COR-L47 (cell line): Measurements from ENCODE around the gene PRCD.
"Not testable (repeated sequence)": the region's sequence is repeated elsewhere in the genome, so short reads cannot be mapped to it uniquely, and the experiment has no call there.

Source experiments
- DNase-seq: peaks from one replicate; lab custom pipeline; 2025; lab: John Stamatoyannopoulos, UW

The PRCD gene

DNA sequence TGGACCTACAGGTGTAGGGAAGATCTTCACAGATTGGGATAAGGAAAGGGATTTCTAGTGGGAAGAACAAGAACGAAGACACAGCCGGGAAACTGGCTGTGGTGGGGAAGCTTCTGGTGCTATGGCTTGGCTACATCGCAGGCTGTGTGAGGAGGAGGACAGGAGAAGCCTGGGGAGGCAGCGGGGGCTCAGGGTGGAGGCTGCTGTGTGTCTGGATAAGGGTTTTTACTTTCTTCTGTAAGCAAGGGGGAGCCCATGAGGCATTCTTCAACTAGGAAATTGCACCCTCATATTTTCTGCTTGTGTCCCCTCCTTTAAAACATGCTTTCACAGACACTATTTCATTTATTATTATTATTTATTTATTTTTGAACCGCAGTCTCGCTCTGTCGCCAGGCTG is 35.7 kb upstream of the PRCD start:
- no peak for DNase-seq

DNA sequence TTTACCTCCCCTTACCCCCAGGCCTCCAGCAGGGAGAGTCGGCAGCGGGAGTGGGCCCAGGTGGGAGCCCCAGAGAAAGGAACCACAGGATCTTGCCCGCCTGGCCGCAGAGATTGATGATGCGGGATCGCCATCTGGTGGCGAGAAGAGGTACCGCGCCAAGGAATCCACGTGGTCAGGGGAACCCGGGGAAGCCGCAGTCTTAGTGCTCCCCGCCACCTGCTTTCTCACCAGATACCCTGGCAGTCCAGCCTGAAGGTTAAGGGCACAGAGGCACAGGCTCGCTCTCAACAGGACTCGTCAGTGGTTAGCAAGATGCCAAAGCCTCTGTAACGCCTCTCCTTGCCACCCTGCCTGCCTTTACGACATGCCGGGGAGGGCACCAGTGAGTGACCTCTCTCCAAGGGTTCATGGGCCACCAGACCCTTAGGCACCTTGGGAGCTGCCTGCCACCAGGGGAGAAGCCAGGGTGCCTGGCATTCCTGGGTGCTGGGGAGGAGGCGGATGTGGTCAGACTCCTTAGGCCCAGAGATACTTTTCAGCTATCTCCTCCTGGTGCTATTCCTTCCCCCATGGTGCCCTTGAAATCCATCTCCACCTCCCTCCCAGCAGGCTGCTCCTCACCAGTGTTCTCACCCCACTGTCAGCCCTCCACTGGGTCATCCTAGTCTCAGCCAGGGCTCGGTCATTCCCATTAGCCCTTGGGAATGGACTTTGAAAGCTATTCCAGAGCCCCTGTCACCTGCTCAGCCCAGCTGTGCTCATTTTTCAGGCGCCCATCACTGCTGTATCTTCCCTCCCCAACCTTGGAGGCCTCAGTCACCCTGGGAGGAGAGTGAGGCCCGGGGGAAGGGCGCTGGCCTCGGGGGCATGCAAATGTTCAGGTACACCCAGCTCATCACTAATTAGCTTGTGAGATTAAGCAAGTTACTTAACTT is 33.2 kb upstream of the PRCD start:
- peak; percentile 57 for DNase-seq

DNA sequence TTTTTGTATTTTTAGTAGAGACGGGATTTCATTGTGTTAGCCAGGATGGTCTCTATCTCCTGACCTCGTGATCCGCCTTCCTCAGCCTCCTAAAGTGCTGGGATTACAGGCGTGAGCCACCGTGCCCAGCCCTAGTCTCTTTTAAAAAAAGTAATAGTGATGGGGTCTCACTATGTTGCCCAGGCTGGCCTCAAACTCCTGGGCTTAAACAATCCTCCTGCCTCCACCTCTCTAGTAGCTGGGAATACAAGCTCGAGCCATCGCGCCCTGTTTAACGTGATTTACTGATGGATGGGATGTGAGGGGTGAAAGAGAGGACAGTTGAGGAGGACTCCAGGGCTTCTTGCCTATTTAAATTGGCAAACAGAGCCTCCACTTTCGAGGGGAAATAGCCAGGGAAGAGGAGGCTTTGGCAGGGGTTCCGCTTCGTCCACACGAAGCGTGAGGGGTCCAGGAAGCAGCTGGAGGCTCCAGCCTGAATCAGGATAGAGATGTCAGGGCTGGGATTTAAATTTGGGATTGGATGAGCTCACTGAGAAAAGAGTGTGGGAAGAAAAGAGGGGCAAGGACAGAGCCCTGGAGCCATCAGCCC is 31.3 kb upstream of the PRCD start:
- DNase-seq, result not testable (repeated sequence)

DNA sequence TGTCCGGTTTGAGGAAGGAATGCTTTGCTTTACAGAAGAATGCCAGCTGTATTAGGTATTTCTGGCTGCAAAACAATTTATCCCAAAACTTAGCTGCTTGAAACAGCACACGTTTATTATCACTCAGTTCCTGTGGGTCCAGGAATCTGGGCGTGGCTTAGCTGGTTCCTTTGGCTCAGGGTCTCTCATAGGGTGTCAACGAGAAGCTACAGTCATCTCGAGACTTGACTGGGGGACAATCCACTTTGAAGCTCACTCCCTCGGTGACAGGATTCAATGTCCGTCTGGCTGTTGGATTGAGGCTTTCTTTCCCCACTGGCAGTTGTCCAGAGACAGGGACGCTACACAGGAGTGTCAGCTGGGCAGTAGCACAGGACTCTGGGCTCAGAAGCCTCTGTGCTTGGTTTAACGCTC is 29.0 kb upstream of the PRCD start:
- DNase-seq, result no peak

DNA sequence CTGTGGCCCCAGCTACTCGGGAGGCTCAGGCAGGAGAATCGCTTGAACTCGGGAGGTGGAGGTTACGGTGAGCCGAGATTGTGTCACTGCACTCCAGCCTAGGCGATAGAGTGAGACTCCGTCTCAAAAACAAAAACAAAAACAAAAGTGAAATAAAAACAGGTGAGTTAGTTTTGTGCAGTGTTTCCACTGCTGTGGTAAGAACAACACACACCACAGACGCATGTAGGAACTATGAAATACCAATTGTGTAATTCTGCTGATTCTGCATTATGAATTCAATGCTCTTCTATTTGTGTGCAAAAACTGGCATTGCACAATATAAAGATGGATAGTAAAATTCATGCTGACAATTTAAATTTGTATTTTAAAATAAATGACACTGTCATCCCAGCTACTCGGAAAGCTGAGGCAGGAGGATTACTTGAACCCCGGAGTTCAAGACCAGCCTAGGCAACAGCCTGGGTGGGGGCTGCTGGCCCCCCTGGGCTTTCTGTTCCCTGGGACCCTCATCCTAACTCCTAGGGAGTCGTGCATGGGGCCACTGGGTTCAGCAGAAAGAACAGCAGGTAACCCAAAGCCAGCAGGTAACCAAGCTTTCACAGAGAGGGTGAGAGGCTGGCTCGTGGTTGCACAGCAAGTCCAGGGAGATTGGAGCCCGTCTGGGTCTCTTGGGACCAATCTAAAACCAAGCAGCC is 28.0 kb upstream of the PRCD start:
- DNase-seq, result no peak

DNA sequence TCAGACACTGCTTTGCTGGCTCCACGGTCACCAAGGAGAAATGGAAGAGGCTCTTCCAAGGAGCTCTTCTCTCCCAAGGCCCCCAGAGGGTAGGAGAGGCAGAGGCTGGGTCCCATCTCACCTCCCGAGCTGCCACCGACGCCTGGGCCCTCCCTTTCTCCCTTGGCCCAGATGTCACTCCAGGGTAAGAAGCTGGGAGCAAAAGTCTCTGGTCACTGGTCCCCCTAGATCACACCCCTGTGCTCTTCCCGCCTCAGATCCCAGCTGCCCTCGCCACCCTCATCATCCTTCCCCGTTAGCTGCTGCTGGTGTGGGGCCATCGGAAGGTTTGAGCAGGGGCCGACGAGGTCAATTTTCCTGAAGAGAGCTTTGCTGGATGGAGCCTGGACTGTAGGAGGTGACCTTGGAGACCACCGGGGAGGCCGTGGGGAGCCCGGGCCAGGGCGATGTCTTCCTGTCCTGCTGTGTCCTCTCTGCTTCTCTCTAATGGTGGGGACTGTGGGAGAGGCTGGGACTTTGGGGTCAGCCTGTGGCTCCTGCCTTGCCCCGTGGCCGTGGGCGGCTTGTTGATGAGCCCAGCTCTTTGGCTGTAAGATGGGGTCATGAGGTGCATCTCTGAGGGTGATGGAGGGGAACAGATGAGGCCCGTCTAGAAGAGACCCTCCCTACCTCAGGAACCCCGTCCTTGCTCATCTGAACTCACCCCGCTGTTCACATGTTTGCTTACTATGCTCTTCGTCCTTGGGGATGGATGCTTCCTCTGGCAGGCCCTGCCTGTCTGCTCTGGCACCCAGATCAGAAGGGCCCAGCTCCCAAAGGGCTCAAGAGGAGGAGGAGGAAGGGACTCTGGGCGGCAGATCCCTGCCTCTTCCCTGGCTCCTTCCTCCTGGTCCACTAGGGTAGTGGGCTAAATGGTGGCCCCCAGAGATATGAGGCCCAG is 27.2 kb upstream of the PRCD start:
- no peak for DNase-seq

DNA sequence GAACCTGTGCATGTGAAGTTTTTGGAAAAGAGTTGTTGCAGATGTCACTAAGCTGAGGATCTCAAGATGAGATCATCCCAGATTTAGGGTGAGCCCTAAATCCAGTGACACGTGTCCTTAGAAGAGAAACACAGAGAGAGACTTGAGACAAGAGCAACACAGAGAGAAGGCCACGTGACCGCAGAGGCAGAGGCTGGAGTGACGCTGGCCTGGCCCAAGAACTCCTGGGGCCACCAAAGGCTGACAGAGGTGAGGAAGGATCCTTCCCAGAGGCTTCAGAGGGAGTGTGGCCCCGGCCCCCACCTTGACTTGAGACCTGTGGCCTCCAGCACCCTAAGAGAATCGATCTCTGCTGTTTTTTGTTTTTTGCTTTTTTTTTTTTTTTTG is 26.5 kb upstream of the PRCD start:
- DNase-seq, result no peak

DNA sequence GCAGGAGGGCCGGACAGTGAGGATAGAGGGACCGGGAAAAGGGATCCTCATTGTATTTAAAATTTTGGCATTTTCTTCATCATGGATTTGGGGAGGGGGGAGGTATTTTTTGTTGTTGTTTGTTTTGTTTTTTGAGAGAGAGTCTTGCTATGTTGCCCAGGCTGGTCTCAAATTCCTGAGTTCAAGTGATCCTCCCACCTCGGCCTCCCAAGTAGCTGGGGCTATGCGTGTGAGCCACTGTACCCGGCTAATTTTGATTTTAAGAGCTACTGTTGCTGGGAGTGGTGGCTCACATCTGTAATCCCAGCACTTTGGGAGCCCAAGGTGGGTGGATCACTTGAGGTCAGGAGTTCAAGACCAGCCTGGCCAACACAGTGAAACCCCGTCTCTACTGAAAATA is 25.5 kb upstream of the PRCD start:
- not testable (repeated sequence) for DNase-seq

DNA sequence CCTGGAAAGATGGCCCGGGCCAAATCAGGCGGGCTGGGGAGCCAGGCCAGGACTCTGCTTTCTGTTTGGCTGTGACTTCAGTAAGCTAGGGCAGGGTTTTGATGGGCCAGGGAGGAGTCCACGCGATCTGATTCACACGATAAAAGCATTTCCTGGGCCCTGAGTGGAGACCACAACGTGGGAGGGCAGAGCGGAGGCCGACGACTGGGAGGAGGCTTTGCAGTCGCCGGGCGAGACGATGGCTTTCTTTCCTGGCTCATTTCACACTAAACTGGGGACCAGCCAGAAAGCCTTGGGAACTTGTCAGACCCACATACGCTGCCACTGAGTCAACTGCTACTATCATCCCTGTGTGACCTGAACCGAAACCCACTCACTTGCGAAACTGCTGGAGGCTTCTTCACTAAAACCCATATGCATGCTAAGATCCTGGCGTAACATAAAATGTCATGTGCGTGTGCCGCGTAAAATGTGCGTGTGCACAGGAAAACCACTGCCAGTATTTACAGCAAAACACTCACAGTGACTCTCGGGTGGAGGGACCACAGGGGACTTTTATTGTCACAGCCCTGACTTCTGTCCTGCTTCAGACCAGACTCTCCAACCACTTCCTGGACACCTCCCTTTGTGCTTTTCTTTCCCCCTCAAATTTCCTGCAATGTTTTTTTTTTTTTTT is 24.4 kb upstream of the PRCD start:
- DNase-seq, result no peak

DNA sequence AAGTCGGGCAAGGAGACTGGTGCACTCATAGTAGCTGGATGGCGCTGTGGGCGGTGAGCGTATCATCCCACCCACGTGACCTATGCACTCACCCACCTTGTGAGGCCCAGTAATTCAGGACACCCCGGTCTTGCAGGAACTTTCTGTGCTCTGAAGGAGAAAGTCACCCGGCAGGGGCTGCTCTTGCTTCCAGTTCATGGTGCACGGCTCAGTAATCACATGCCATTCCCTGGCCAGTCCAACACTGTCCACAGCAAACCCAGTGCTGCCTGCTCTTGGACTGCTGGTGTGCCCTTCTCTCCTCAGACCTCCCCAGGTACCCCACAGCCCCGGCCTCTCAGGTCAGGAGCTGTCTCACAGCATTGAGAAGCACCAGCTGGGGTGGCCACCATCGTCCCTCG is 22.2 kb upstream of the PRCD start:
- DNase-seq, result no peak

DNA sequence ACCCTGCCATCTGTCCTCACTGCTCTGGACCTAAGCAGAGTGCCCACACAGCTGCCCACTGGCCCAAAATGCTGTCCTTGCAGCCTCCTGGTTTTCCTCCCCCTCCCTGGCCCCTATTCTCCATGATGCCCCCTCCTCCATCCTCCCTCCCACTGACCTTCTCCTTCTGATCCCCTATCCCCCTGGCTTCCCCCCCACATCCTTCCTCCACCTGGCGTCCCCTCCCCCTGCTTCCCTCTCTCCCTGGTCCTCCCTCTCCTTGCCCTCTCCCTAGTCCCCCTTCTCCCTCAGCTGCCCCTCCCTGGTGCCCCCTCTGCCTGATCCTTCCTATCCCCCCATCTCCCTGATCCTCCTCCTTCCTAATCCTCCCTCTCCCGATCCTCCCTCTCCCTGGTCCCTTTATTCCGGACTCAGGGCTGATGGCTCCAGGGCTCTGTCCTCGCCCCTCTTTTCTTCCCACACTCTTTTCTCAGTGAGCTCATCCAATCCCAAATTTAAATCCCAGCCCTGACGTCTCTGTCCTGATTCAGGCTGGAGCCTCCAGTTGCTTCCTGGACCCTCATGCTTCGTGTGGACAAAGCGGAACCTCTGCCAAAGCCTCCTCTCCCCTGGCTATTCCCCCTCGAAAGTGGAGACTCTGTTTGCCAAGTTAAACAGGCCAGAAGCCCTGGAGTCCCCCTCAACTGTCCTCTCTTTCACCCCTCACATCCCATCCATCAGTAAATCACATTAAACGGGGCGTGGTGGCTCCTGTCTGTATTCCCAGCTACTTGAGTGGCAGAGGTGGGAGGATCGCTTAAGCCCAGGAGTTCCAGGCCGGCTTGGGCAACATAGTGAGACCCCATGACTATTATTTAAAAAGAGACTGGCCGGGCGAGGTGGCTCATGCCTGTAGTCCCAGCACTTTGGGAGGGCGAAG is 20.5 kb upstream of the PRCD start:
- no peak for DNase-seq

DNA sequence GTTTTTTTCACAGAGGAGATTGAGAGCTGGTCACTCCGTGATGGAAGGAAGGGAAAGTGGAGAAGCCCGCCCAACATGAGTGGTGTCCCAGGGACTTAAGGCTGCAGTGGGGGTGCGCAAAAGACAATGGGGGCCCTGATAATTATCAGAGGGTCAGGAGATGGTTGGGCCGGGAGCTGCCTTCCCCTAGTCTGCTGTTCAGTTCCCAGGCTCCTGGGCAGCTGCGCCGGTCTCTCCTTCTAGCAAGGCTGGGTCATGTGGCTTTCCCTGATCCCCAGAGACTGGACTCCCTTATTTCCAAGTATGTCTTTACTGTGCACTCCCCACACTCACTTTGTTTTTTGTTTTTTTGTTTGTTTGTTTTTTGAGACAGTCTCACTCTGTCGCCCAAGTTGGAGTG is 18.6 kb upstream of the PRCD start:
- no peak for DNase-seq

DNA sequence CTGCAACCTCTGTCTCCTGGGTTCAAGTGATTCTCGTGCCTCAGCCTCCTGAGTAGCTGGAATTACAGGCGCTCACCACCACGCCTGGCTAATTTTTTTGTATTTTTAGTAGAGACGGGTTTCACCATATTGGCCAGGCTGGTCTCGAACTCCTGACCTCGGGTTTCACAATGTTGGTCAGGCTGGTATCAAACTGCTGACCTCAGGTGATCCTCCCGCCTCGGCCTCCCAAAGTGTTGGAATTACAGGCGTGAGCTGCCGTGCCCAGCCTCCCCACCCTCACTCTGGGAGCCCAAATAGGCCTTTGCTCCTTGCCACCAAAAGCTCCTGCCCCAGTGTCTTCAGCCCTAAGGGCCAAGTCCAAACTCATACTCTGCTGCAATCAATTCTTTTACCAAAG is 18.2 kb upstream of the PRCD start:
- DNase-seq, result not testable (repeated sequence)

DNA sequence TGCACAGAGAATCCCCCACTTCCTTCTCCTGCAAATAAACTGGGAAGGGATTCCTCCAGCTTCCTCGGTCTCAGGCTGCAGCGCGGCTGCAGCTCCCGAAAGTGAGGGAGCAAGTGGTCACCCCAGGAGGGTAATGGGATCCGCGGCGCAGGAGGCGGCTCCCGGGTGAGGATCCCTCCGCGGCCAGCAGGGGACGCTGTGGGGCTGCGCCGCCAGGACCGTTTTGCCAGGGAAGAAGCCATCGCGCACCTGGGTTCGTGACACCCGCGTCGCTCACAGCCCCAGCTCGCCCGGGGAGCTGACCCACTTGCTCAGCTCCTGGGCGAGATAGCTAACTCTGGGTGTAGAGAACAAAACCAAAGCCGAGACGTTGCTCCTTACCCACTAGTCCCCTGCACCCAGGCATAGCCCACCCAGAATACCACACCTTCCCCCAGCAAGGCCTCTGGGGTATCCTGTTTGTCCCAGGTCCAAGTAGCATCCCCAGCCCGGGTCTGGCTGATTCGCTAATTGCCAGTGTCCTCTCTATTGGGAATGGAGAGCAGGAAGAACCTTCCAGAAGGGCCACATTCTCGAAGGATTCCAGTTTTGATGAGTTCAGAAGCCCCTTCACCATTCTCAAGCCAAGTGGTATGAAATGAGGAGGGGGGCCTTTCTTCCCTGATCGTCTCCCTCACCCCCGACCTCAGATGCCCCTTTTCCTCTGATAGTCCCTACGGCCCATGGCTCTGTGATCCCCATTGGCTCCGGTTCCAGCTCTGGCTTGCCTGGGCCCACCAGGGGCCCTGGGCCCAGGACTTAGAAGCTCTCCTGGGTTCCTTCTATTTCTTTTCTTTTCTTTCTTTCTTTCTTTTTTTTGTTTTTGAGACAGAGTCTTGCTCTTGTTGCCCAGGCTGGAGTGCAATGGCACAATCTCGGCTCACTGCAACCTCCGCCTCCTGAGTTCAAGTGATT is 16.5 kb upstream of the PRCD start:
- DNase-seq, result peak; percentile 72

DNA sequence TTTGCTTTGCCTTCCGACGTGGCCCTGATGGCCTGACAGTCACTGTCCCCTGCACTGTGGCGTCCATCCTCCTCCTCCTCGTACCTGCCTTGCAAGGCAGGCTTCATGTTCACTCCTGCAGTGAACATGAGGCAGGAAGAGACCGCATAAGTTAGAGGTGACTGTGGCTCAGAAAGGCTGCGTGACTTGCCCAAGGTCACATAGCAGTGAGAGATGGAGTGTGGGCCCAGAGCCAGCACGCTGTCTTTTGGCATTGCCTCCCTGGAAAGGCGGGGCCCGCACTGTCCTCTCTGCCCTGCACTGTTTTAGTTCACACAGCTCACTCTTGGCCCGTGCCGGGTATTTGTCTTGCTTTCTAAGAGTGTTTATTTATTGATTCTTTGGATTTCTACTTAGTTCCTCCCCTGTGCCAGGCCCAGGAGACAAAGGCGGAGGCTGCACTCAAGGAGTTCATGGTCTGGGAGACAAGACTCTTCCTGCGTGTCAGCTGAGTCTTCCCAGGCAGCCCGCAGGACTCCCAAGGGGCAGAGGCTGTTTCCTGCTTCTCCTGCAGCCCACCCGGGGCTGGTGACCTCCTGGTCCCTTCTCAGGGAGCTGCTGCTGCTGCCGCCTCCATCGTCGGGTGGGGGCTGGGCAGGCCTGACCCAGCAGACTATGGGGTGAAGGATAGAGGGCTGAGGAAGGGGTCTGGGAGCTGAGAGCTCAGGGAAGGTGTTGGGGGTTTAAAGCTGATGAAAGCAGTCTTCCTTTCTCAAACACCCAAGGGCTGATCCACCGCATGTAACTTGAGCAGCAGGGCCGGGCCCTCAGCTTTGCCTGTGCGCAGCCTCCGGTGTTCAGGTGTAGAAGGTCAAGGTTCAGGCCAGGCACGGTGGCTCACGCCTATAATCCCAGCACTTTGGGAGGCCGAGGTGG is 15.0 kb upstream of the PRCD start:
- no peak for DNase-seq

DNA sequence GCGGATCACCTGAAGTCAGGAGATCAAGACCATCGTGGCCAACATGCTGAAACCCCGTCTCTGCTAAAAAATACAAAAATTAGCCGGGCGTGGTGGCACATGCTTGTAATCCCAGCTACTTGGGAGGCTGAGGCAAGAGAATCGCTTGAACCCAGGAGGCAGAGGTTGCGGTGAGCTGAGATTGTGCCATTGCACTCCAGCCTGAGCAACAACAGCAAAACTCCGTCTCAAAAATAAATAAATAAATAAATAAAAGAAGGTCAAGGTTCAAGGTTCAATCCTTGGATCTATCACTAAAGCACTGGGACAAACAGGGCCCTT is 14.4 kb upstream of the PRCD start:
- DNase-seq, result not testable (repeated sequence)

DNA sequence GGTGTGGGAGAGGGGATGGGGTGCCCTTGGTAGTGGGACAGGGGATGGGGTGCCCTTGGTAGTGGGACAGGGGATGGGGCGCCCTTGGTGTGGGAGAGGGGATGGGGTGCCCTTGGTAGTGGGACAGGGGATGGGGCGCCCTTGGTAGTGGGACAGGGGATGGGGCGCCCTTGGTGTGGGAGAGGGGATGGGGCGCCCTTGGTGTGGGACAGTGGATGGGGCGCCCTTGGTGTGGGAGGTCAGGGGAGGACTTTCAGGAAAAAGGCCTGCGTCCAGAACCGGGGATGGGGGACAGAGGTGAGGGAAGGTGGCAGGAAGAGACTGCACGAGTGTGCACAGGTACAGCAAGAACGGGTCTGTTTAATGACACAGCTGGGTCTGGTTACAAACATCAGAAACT is 12.8 kb upstream of the PRCD start:
- DNase-seq, result not testable (repeated sequence)
